ENCODE data around the gene EGFL8. TPM values are rescaled to one million over a fixed set of nuclear protein-coding genes. Genes with fewer than 3 reads are reported as not detected.

EGFL8 gene
- total and polyA plus RNA-seq, 12 donors = 6.7 to 32.8 (median 8.4) TPM

DNA sequence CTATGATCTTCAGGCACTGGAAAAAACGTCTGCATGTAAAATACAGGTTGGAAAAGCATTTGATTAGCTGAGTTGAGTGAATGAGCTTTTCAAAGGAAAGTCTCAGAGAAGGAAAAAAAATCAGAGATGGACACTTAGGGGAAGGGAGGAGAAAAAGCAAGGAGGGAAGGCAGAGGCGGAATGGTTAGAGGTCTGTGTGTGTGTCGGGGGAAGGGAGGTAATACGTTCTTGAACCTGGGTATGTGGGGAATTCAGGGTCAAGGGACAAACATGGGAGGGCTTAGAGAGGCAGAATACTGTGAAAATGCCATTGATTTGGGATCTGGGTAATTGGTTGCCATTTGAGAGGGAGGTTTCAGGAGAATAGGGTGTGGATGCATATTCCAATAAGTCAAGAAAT lies 17.7 kb upstream of the EGFL8 start:
- H3K27me3 ChIP-seq = peaks cover 0 to 50% (median 8%) of the 10 kb centered on the region in 7 donors
- no peaks in the 10 kb centered on the region for H3K9me3 ChIP-seq
- H3K27ac ChIP-seq = no peak overlapping the region
- H3K36me3 ChIP-seq = peaks cover 0 to 9% (median 0%) of the 10 kb centered on the region in 9 donors
- H3K4me1 ChIP-seq = peaks cover 0 to 16% (median 0%) of the 10 kb centered on the region in 9 donors
- no peak overlapping the region for H3K4me3 ChIP-seq
- intact Hi-C loops (cut with DNase I) = no loop called here
- no peak for DNase-seq
- ATAC-seq = no peak
- TF ChIP-seq, protein P1, sequence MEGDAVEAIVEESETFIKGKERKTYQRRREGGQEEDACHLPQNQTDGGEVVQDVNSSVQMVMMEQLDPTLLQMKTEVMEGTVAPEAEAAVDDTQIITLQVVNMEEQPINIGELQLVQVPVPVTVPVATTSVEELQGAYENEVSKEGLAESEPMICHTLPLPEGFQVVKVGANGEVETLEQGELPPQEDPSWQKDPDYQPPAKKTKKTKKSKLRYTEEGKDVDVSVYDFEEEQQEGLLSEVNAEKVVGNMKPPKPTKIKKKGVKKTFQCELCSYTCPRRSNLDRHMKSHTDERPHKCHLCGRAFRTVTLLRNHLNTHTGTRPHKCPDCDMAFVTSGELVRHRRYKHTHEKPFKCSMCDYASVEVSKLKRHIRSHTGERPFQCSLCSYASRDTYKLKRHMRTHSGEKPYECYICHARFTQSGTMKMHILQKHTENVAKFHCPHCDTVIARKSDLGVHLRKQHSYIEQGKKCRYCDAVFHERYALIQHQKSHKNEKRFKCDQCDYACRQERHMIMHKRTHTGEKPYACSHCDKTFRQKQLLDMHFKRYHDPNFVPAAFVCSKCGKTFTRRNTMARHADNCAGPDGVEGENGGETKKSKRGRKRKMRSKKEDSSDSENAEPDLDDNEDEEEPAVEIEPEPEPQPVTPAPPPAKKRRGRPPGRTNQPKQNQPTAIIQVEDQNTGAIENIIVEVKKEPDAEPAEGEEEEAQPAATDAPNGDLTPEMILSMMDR (IDR thresholded peaks at IDR 0.05) = no peak
- 29% methylated on average over 4 of the region's 4 CpGs for WGBS, 2 donors

DNA sequence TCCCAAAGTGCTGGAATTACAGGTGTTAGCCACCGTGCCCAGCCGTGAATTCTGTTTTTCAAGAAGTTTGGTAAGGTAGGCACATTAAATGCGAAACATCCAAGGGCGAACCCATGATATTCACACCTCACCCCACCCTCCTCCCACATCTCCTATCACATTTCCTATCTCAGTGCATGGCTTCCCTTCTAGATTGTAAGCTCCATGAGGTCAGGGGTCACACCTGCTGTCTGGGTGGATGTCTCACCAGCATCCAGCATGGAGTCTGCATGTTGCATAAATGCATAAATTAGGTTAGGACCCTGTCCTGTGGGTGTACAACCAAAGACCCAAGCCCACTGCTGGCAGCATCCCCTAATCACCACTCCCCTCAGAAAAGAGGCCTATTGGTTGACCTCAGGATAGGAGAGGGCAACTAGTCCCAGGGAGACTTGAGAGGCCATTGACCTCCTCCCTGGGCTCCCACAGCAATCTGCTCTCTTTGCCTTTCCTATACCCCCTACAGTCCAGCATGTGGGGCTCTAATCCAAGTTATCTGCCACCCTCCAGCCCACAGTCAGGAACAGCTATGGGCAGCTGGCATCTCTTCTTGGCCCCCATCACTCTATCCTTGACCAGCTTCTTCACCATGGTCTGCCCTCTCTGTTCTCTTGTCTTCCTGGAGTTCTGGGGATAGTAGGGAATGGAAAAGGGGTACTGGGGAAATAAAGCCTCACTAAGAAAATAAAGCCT lies 16.8 kb upstream of the EGFL8 start:
- H3K27ac ChIP-seq = no peak overlapping the region
- TF ChIP-seq, protein P1 (IDR thresholded peaks at IDR 0.05) = no peak
- WGBS, 2 donors = 91 to 96% methylated on average over 4 of the region's 4 CpGs
- intact Hi-C loops (cut with DNase I) = no loop called here
- ATAC-seq (no peak), DNase-seq (no peak)
- no peaks in the 10 kb centered on the region for H3K9me3 ChIP-seq
- peaks cover 0 to 9% (median 0%) of the 10 kb centered on the region in 9 donors for H3K36me3 ChIP-seq
- H3K4me3 ChIP-seq = no peak overlapping the region
- H3K4me1 ChIP-seq = peaks cover 0 to 22% (median 6%) of the 10 kb centered on the region in 9 donors
- H3K27me3 ChIP-seq = peaks cover 0 to 57% (median 8%) of the 10 kb centered on the region in 7 donors

DNA sequence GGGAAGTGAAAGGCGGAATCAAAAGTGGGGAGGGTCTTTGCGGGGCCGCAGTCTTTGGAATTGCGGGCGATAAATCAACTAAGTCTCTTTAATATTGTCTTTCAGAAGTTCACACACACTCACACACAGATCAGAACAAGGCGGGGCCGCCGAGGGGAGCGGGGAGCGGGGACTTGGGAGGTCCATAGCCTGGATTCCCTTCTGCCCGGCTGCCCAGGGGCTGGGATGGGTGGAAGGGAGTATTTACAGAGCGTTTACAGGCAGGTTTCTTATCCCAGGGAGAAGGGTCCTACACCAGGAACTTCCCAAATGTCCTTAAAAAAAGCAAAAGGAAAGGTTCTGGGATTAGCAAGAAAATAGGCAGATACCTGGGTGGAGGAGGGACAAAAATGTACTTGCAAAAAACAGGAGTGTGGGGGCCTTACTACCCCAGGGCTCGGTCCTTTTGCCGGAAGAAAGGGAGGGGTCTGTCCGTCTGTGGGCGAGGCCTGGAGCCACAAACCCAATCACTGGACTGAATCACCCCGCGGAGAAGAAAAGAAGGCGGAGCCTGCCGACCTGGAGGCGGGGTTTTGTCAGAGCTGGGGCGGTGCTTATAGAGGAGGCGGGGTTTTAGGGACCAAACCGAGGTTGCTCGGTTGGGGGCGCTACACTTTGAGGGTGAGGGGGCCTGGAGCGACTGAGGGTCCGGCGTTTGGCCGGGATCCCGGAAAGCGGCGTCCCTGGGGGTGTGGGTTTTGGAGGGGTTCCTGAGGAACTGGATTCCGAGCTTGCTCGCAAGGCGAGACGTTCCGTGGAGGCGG lies 15.9 kb upstream of the EGFL8 start:
- TF ChIP-seq, protein P1 (IDR thresholded peaks at IDR 0.05) = peak in 3 of 9 donors; percentile 14 to 21 (median 20)
- DNase-seq (peak; percentile 53 to 64), ATAC-seq (peak in 5 of 8 donors; percentile 16 to 70 (median 26))
- Histone ChIP-seq H3K27me3 (peaks cover 0 to 66% (median 8%) of the 10 kb centered on the region in 7 donors), H3K4me1 (peaks cover 0 to 31% (median 15%) of the 10 kb centered on the region in 9 donors), H3K27ac (no peak overlapping the region), H3K4me3 (peak overlapping the region in 8 of 10 donors; percentile 14 to 40 (median 26)), H3K36me3 (peaks cover 0 to 9% (median 0%) of the 10 kb centered on the region in 9 donors), H3K9me3 (no peaks in the 10 kb centered on the region)
- WGBS, 2 donors = 17 to 29% methylated on average over 39 of the region's 39 CpGs
- intact Hi-C loops (cut with DNase I) = no loop called here

DNA sequence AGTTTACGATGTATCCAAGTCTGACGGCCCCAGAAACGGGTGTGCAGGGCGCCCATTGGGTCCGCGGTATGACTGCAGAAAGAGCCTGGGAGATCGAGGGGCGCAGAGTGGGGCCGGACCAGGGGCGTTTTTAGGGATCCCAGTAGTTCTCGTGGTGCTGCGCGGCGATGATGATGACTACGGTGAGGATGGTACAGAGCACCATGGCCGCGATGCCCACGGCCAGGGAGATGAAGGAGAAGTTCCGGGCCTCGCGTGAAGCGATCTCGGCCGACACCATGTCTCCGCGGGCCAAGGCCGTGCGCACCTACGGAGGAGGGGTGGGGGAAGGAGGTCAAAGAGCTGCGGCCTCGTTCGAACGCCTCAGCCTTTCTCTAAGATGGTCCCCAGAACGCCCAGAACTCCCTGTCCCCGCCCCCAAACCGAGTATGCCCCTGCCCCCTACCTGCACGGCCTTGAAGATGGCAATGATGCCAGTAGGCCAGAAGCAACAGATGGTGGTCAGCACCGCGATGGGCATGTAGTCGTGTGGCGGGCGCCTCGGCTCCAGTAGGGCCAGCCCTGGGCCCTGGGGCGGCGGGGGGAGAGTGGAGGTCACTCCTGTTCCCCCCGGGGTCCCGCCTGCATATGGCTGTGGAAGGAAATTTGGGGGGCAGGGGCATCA lies 15.2 kb upstream of the EGFL8 start:
- Histone ChIP-seq H3K4me1 (peaks cover 0 to 38% (median 16%) of the 10 kb centered on the region in 9 donors), H3K27me3 (peaks cover 0 to 72% (median 8%) of the 10 kb centered on the region in 7 donors), H3K9me3 (no peaks in the 10 kb centered on the region), H3K4me3 (peak overlapping the region in 8 of 10 donors; percentile 14 to 40 (median 26)), H3K36me3 (peaks cover 0 to 9% (median 0%) of the 10 kb centered on the region in 9 donors), H3K27ac (no peak overlapping the region)
- DNase-seq (no peak), ATAC-seq (no peak)
- intact Hi-C loops (cut with DNase I) = no loop called here
- WGBS, 2 donors = 41 to 49% methylated on average over 43 to 47 of the region's 47 CpGs
- TF ChIP-seq, protein P1 (IDR thresholded peaks at IDR 0.05) = peak in 1 of 9 donors; percentile 2

All from heart right ventricle (tissue), 16 donors.